Suprapubic skin (tissue), 4 donors: ENCODE data around the gene C15orf39. TPM values are rescaled to one million over a fixed set of nuclear protein-coding genes. Genes with fewer than 3 reads are reported as not detected.
"Not testable (repeated sequence)": the region's sequence is repeated elsewhere in the genome, so short reads cannot be mapped to it uniquely, and the experiment has no call there.

Source experiments
- DNase-seq, 2 donors: peaks; one replicate each; pipeline ENCODE4 v3.0.0-alpha.2; 2019; ENCODE audit warnings: low spot score in 2 of 2
- H3K27ac ChIP-seq: fragments of 200-600 bp; sonication (generic); one replicate; pipeline ENCODE4 v1.5.1; 2019
- H3K27me3 ChIP-seq: fragments of 200-600 bp; sonication (generic); one replicate; pipeline ENCODE4 v1.5.1; 2019
- H3K36me3 ChIP-seq: fragments of 200-600 bp; sonication (generic); one replicate; pipeline ENCODE4 v1.5.1; 2019
- H3K4me1 ChIP-seq: fragments of 200-600 bp; sonication (generic); one replicate; pipeline ENCODE4 v1.5.1; 2019
- H3K4me3 ChIP-seq: fragments of 200-600 bp; sonication (generic); one replicate; pipeline ENCODE4 v1.5.1; 2019; ENCODE audit warnings: mild to moderate bottlenecking
- H3K9me3 ChIP-seq: fragments of 200-600 bp; sonication (generic); one replicate; pipeline ENCODE4 v1.5.1; 2019
- EP300 ChIP-seq: sonication (generic); formaldehyde crosslinking; IDR thresholded peaks from one replicate; pipeline ENCODE4 v1.6.1; 2017; ENCODE audit warnings: antibody characterized with exemption
- POLR2A ChIP-seq, 2 donors: fragments of 450-650 bp; IDR thresholded peaks; one replicate each; pipeline ENCODE4 v1.6.1; 2017; ENCODE audit warnings: antibody characterized with exemption in 2 of 2, mild to moderate bottlenecking in 2 of 2, moderate library complexity in 2 of 2
- POLR2AphosphoS5 ChIP-seq, 3 donors: sonication (generic); formaldehyde crosslinking; IDR thresholded peaks; one replicate each; pipeline ENCODE4 v1.6.1; 2017; ENCODE audit warnings: antibody characterized with exemption in 3 of 3
- WGBS: methylation state at CpG from one replicate; pipeline ENCODE4 v1.1.5; 2018; 5-methylcytosine and 5-hydroxymethylcytosine counted together
- total RNA-seq, 4 donors: library from RNA; depleted of rRNA; stranded (reverse); fragments of >200 nt; gene quantifications; one replicate each; pipeline ENCODE4 v1.1.0, GENCODE V29; 2016
- TF ChIP-seq, protein P1 (sequence below), 2 donors: fragments of 200-600 bp in 1 of 2; fragments of 450-650 bp in 1 of 2; sonication (generic) in 1 of 2; IDR thresholded peaks; one replicate each; pipeline ENCODE4 v1.5.1; 2016 to 2019; ENCODE audit warnings: antibody characterized with exemption in 2 of 2, mild to moderate bottlenecking in 1 of 2, moderate library complexity in 1 of 2

C15orf39 gene
- total RNA-seq, 4 donors from 2014 or later: 33.0 to 35.2 (median 33.3) TPM

DNA sequence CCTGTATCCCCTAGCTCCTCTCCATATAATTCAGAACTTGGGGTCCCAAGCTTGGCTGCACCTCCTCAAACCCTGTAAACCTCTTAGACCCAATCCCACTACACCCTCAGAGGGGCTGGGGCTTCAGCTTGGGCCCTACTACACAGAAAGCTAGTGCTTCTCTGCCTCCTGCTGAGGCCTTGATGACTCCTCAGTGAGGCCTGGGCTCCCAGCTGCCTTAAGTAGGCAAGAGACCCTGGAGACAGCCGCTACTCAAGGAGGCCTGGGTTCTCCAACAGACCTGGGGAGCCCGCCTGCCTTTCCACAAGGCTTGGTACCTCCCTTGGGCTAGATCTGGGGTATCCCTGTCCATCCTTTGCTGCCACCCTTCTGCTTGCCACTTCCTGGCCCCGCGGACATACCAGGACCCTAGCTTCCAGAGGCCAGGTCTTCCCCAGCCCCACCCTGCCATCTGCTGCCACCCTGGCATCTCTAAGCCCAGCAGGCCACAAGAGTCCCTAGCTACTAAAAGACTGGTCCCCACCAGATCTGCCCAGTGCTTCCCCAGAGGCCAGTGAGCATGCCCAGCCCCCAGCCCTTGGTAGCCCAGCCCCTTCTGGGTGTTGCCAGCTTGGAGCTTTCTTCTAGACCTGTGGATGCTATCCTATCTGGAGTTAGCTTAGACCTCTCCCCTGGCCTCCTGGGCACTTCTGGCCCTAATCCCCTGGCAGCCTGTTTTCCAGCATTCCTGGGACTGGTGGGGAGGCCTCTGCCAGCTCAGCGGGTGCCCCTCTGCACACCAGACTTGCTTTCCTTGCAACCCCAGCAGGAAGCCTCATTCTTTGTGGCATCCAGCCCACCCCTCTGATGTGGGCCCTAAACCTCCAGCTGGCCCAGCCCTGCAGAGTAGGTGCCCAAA, 13.7 kb downstream of the C15orf39 start:
- DNase-seq: no peak
- 87% methylated on average over 4 of the region's 5 CpGs for WGBS

DNA sequence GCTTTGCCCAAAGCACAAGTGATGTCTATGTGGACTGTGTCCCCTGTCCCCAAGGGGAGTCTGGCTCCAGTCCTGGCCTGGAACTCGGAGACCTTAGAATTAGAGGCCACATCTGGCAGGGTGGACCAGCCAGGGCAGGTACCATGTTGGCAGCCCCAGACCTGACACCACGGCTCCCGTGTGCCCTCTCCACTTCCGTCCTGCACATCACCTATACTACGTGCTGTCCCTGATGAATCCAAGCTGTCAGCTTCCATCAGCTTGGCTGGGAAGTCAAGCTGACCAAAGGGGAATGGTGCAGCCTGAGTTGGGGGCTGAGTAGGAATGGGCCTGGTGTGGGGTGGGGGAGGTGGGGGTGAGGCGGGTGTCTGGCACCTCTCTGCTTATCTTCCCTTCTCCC, 15.3 kb downstream of the C15orf39 start:
- no peaks in the 10 kb centered on the region for H3K27me3 ChIP-seq
- H3K4me1 ChIP-seq: peaks cover 7% of the 10 kb centered on the region
- 91% methylated on average over 4 of the region's 6 CpGs for WGBS
- TF ChIP-seq EP300 (no peak), POLR2AphosphoS5 (IDR thresholded peaks at IDR 0.05) (no peak), POLR2A (IDR thresholded peaks at IDR 0.05) (no peak)
- TF ChIP-seq, protein P1, sequence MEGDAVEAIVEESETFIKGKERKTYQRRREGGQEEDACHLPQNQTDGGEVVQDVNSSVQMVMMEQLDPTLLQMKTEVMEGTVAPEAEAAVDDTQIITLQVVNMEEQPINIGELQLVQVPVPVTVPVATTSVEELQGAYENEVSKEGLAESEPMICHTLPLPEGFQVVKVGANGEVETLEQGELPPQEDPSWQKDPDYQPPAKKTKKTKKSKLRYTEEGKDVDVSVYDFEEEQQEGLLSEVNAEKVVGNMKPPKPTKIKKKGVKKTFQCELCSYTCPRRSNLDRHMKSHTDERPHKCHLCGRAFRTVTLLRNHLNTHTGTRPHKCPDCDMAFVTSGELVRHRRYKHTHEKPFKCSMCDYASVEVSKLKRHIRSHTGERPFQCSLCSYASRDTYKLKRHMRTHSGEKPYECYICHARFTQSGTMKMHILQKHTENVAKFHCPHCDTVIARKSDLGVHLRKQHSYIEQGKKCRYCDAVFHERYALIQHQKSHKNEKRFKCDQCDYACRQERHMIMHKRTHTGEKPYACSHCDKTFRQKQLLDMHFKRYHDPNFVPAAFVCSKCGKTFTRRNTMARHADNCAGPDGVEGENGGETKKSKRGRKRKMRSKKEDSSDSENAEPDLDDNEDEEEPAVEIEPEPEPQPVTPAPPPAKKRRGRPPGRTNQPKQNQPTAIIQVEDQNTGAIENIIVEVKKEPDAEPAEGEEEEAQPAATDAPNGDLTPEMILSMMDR (IDR thresholded peaks at IDR 0.05): no peak
- no peak overlapping the region for H3K4me3 ChIP-seq
- no peak for DNase-seq
- no peaks in the 10 kb centered on the region for H3K9me3 ChIP-seq
- peaks cover 25% of the 10 kb centered on the region for H3K36me3 ChIP-seq
- no peak overlapping the region for H3K27ac ChIP-seq

More for the DNA sequence above, 13.7 kb downstream of the C15orf39 start:
- H3K9me3 ChIP-seq: no peaks in the 10 kb centered on the region
- H3K27me3 ChIP-seq: no peaks in the 10 kb centered on the region
- no peak overlapping the region for H3K4me3 ChIP-seq
- no peak overlapping the region for H3K27ac ChIP-seq
- peaks cover 41% of the 10 kb centered on the region for H3K36me3 ChIP-seq
- H3K4me1 ChIP-seq: peaks cover 16% of the 10 kb centered on the region
- TF ChIP-seq POLR2AphosphoS5 (IDR thresholded peaks at IDR 0.05) (no peak), POLR2A (IDR thresholded peaks at IDR 0.05) (no peak), EP300 (no peak)
- TF ChIP-seq, protein P1 (IDR thresholded peaks at IDR 0.05): no peak

DNA sequence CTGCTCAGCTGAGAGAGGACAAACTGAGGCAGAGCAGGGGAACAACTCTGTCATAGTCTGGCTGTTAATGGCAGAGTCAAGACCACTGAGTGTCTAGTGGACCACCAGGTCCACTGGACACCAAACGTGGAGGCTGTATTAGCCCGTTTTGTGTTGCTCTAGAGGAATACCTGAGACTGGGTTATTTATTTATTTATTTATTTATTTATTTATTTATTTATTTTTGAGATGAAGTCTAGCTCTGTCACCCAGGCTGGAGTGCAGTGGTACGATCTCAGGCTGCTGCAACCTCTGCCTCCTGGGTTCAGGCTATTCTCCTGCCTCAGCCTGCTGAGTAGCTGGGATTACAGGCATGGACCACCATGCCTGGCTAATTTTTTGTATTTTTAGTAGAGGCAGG, 15.9 kb downstream of the C15orf39 start:
- 84% methylated on average over 3 of the region's 3 CpGs for WGBS
- not testable (repeated sequence) for H3K27me3 ChIP-seq, DNase-seq, H3K9me3 ChIP-seq, H3K27ac ChIP-seq, H3K4me1 ChIP-seq, H3K4me3 ChIP-seq
- peaks cover 19% of the 10 kb centered on the region for H3K36me3 ChIP-seq

DNA sequence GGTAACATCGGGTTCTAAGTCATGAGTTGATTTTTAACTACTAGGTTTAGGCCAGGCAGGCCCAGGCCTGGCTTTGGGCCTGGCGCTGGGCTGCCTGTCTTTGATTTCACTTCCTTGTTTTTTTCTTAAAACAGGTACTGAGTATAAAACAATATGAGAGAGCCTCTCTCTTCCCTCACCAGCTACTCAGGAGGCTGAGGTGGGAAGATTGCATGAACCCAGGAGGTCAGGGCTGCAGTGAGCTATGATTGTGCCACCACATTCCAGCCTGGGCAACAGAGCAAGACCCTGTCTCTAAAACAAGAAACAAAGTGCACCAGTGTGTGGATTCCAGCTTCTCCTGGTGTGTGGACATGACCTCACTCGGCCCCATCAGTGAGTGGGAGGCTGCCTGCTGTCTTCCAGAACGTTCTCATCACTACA, 17.8 kb downstream of the C15orf39 start:
- not testable (repeated sequence) for H3K4me3 ChIP-seq, H3K27me3 ChIP-seq, H3K4me1 ChIP-seq, H3K36me3 ChIP-seq, H3K27ac ChIP-seq, H3K9me3 ChIP-seq, DNase-seq
- 26% methylated on average over 3 of the region's 4 CpGs for WGBS

DNA sequence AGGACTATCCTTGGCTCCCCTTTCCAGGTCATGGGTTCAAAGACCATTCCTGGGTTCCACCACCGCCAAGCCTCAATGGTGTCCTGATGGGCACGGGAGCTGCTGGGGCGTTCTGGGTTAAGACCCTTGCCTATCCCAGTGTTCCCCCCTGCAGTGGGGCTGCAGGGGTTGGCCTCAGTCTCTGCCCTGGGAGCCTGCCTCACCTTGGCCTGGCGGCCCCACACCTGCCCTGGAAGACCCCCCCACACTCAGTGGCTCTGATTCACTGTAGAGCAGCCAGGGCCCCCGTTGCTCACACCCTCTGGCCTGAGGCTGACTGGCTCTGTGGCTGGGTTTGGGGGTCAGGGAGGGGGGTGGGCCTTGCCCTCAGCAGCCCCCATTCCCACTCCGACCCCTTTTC, 22.0 kb downstream of the C15orf39 start:
- H3K9me3 ChIP-seq: no peaks in the 10 kb centered on the region
- peaks cover 7% of the 10 kb centered on the region for H3K4me1 ChIP-seq
- no peak for DNase-seq
- WGBS: 77% methylated on average over 3 of the region's 6 CpGs
- TF ChIP-seq EP300 (no peak), POLR2A (IDR thresholded peaks at IDR 0.05) (no peak), POLR2AphosphoS5 (IDR thresholded peaks at IDR 0.05) (no peak)
- TF ChIP-seq, protein P1 (IDR thresholded peaks at IDR 0.05): no peak
- no peak overlapping the region for H3K4me3 ChIP-seq
- no peak overlapping the region for H3K27ac ChIP-seq
- H3K27me3 ChIP-seq: peaks cover 2% of the 10 kb centered on the region
- no peaks in the 10 kb centered on the region for H3K36me3 ChIP-seq

DNA sequence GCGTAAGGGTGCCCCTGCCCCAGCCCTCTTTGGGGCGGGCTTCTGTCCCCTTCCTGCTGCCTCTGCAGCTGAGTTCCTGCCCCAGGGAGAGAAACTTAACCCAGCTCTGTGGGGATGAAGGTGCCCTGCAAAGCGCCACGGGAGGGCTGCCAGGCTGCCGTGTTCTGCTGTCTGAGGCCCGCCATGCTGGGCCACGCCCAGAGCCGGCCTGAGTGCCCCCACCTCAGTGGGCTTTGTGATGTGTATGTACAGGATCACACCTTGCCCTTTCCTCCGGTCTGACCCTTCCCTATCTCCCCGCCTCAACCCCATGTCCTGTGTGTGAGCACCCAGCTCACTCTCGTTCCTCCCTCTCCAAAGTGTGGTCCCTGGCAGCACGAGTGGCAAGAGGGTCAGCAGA, 22.6 kb downstream of the C15orf39 start:
- H3K9me3 ChIP-seq: no peaks in the 10 kb centered on the region
- H3K4me3 ChIP-seq: no peak overlapping the region
- H3K27ac ChIP-seq: no peak overlapping the region
- WGBS: 57% methylated on average over 12 of the region's 12 CpGs
- DNase-seq: no peak
- TF ChIP-seq, protein P1 (IDR thresholded peaks at IDR 0.05): no peak
- peaks cover 3% of the 10 kb centered on the region for H3K4me1 ChIP-seq
- peaks cover 3% of the 10 kb centered on the region for H3K27me3 ChIP-seq
- H3K36me3 ChIP-seq: no peaks in the 10 kb centered on the region

DNA sequence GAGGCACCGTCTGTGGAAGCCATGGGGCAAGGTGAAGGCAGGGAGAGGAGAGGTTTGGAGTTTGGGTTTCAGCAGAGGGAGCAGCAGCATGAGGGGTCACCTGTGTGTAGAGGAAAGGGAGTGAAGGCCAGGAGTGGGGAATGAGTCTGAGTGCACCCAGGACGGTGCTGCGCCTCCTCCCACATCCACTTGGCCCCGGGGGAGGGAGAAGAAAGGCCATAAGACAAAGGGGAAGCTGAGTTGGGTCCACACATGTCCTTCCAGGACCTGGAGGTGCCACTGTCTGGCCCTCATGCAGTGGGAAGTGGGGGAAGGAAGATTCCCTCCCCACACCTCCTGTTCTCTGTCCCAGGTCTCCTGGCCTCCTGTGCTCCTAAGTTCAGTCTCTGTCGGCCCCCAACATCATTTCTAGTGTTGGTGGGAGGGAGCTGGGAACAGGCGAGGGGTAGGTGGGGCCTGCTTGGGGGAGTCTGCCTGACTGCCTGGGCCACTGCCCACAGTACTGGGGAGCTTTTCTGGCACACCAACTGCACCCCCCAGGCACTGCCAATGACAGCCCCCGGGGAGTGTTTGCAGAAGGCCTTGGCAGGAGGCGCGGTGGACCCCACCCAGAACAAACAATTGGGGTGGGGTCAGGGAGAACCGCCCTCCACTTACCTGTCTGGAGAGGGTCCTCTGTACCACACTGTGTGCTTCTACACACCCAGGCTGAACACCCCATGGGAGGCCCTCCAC, 23.6 kb downstream of the C15orf39 start:
- not testable (repeated sequence) for H3K4me3 ChIP-seq, H3K36me3 ChIP-seq, H3K27me3 ChIP-seq, H3K4me1 ChIP-seq, H3K9me3 ChIP-seq, H3K27ac ChIP-seq, DNase-seq
- 64% methylated on average over 5 of the region's 10 CpGs for WGBS
